ENCODE data around the gene KCTD1. TPM values are rescaled to one million over a fixed set of nuclear protein-coding genes. Genes with fewer than 3 reads are reported as not detected.

Gene KCTD1
- total and polyA plus RNA-seq, 2 donors (not counting 1 experiment from before 2014, with no cell fraction given): 4.2 to 8.4 TPM

DNA sequence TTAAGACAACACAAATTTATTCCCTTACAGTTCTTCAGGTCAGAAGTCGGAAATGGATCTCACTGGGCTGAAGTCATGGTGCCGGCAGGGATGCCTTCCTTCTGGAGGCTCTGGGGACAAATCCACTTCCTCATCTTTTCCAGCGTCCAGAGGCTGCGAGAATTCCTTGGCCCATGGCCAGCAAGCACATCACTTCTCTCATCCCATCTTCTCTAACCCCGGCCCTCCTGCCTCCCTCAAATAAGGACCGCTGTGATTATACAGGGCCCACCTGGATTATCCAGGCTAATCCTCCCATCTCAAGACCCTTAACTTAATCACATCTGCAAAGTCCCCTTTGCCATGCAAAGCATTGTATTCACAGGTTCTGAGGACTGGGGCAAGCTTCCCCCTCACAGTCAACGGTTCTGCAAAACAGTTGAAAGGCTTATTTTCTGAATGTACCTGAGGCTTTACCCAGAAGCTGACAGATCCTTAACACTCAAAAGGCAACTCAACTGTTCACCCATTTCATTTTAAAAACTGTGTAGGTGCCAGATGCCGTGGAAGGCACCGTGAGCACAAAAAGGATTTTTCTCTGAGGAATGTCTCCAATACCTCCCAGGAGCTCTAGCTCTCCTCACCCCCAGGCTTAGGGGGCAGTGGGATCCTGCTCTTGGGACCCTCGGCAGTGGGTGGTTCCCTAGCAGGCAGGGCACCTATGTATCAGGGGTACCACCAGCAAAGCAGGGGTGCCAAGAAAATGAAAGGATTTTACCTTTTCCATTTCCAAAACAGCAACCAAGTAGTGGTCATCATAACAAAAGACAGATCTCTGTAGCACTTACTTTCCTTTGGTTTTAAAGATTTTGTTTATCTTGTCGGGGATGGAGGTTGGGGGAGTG lies 84.0 kb downstream of the KCTD1 start:
- no peaks in the 10 kb centered on the region for H3K27me3 ChIP-seq (ENCODE audit: control insufficient read depth, insufficient read depth, low read length)
- H3K9me3 ChIP-seq (ENCODE audit: control insufficient read depth, insufficient read depth, low read depth, low read length): no peaks in the 10 kb centered on the region

GRCh38 chr18:26462355-26462754 lies 86.0 kb downstream of the KCTD1 start:
- no peaks in the 10 kb centered on the region for H3K9me3 ChIP-seq (ENCODE audit: control insufficient read depth, insufficient read depth, low read depth, low read length)
- H4K20me1 ChIP-seq (ENCODE audit: control insufficient read depth, extremely low read depth, insufficient read depth, low read length): no peaks in the 10 kb centered on the region
- no peak for DNase-seq (ENCODE audit: low read depth in 2 of 2)
- H3K36me3 ChIP-seq (ENCODE audit: control insufficient read depth, insufficient read depth, low read length): peaks cover 3% of the 10 kb centered on the region
- H3K27ac ChIP-seq (ENCODE audit: insufficient read depth, low read length): no peak overlapping the region
- peaks cover 3% of the 10 kb centered on the region for H3K4me1 ChIP-seq (ENCODE audit: control insufficient read depth, extremely low read depth, insufficient read depth, low read length)
- no peak overlapping the region for H3K4me2 ChIP-seq (ENCODE audit: extremely low read depth, insufficient read depth, low read length)
- H2AFZ ChIP-seq (ENCODE audit: low read length): no peak overlapping the region
- no peaks in the 10 kb centered on the region for H3K79me2 ChIP-seq (ENCODE audit: control insufficient read depth, insufficient read depth, low read length)
- no peak overlapping the region for H3K4me3 ChIP-seq (replicated peaks in 1 of 4; ENCODE audit: control extremely low read depth in 1 of 4, insufficient read depth in 1 of 4, low read depth in 3 of 4, low read length in 4 of 4)
- H3K9ac ChIP-seq (ENCODE audit: insufficient read depth, low read length): no peak overlapping the region
- TF ChIP-seq EZH2 (IDR thresholded peaks at IDR 0.05; ENCODE audit: low read length, missing control alignments) (no peak), CTCF (conservative IDR thresholded peaks at IDR 0.05 in 1 of 2, IDR thresholded peaks at IDR 0.05 in 1 of 2; ENCODE audit: low read depth in 1 of 2, low read length in 2 of 2) (no peak)
- no peaks in the 10 kb centered on the region for H3K27me3 ChIP-seq (ENCODE audit: control insufficient read depth, insufficient read depth, low read length)

More for the DNA sequence above, 84.0 kb downstream of the KCTD1 start:
- no peak overlapping the region for H3K4me3 ChIP-seq (replicated peaks in 1 of 4; ENCODE audit: control extremely low read depth in 1 of 4, insufficient read depth in 1 of 4, low read depth in 3 of 4, low read length in 4 of 4)
- TF ChIP-seq EZH2 (IDR thresholded peaks at IDR 0.05; ENCODE audit: low read length, missing control alignments) (no peak), CTCF (conservative IDR thresholded peaks at IDR 0.05 in 1 of 2, IDR thresholded peaks at IDR 0.05 in 1 of 2; ENCODE audit: low read depth in 1 of 2, low read length in 2 of 2) (no peak)
- H2AFZ ChIP-seq (ENCODE audit: low read length): no peak overlapping the region
- H4K20me1 ChIP-seq (ENCODE audit: control insufficient read depth, extremely low read depth, insufficient read depth, low read length): no peaks in the 10 kb centered on the region
- H3K4me2 ChIP-seq (ENCODE audit: extremely low read depth, insufficient read depth, low read length): no peak overlapping the region
- no peaks in the 10 kb centered on the region for H3K79me2 ChIP-seq (ENCODE audit: control insufficient read depth, insufficient read depth, low read length)
- no peak overlapping the region for H3K27ac ChIP-seq (ENCODE audit: insufficient read depth, low read length)
- no peaks in the 10 kb centered on the region for H3K4me1 ChIP-seq (ENCODE audit: control insufficient read depth, extremely low read depth, insufficient read depth, low read length)
- H3K9ac ChIP-seq (ENCODE audit: insufficient read depth, low read length): no peak overlapping the region
- peaks cover under 1% of the 10 kb centered on the region for H3K36me3 ChIP-seq (ENCODE audit: control insufficient read depth, insufficient read depth, low read length)
- DNase-seq (ENCODE audit: low read depth in 2 of 2): no peak

GRCh38 chr18:26461405-26461804 lies 86.9 kb downstream of the KCTD1 start:
- no peak for DNase-seq (ENCODE audit: low read depth in 2 of 2)
- H3K27me3 ChIP-seq (ENCODE audit: control insufficient read depth, insufficient read depth, low read length): no peaks in the 10 kb centered on the region
- H3K9me3 ChIP-seq (ENCODE audit: control insufficient read depth, insufficient read depth, low read depth, low read length): no peaks in the 10 kb centered on the region
- no peaks in the 10 kb centered on the region for H4K20me1 ChIP-seq (ENCODE audit: control insufficient read depth, extremely low read depth, insufficient read depth, low read length)
- H3K4me1 ChIP-seq (ENCODE audit: control insufficient read depth, extremely low read depth, insufficient read depth, low read length): peaks cover 3% of the 10 kb centered on the region
- TF ChIP-seq CTCF (conservative IDR thresholded peaks at IDR 0.05 in 1 of 2, IDR thresholded peaks at IDR 0.05 in 1 of 2; ENCODE audit: low read depth in 1 of 2, low read length in 2 of 2) (no peak), EZH2 (IDR thresholded peaks at IDR 0.05; ENCODE audit: low read length, missing control alignments) (no peak)
- H3K4me2 ChIP-seq (ENCODE audit: extremely low read depth, insufficient read depth, low read length): no peak overlapping the region
- no peak overlapping the region for H3K4me3 ChIP-seq (replicated peaks in 1 of 4; ENCODE audit: control extremely low read depth in 1 of 4, insufficient read depth in 1 of 4, low read depth in 3 of 4, low read length in 4 of 4)
- H3K27ac ChIP-seq (ENCODE audit: insufficient read depth, low read length): no peak overlapping the region
- H3K79me2 ChIP-seq (ENCODE audit: control insufficient read depth, insufficient read depth, low read length): no peaks in the 10 kb centered on the region
- H3K9ac ChIP-seq (ENCODE audit: insufficient read depth, low read length): no peak overlapping the region
- H3K36me3 ChIP-seq (ENCODE audit: control insufficient read depth, insufficient read depth, low read length): peaks cover 3% of the 10 kb centered on the region
- no peak overlapping the region for H2AFZ ChIP-seq (ENCODE audit: low read length)

All from fibroblast of lung (primary cell).